Mucosa of rectum (tissue), 2 donors: Measurements from ENCODE around the gene PSG3.
"Not testable (repeated sequence)": the region's sequence is repeated elsewhere in the genome, so short reads cannot be mapped to it uniquely, and the experiment has no call there.

Source experiments
- H3K27ac ChIP-seq, 2 donors: one replicate each; pipeline ENCODE4 v1.7.0; 2013; ENCODE audit warnings: inconsistent platforms in 2 of 2, low read depth in 2 of 2, low read length in 2 of 2
- H3K27me3 ChIP-seq, 2 donors: one replicate each; pipeline ENCODE4 v1.7.0; 2013; ENCODE audit warnings: low read length in 2 of 2; ENCODE audit not compliant: control insufficient read depth in 2 of 2, insufficient read depth in 2 of 2
- H3K36me3 ChIP-seq, 2 donors: one replicate each; pipeline ENCODE4 v1.7.0; 2013; ENCODE audit warnings: low read length in 2 of 2; ENCODE audit not compliant: control insufficient read depth in 2 of 2, insufficient read depth in 2 of 2
- H3K4me1 ChIP-seq, 2 donors: one replicate each; pipeline ENCODE4 v1.7.0; 2013; ENCODE audit warnings: low read length in 2 of 2, mild to moderate bottlenecking in 1 of 2; ENCODE audit not compliant: control insufficient read depth in 2 of 2, insufficient read depth in 2 of 2
- H3K4me3 ChIP-seq, 2 donors: one replicate each; pipeline ENCODE4 v1.7.0; 2013; ENCODE audit warnings: low read length in 2 of 2
- H3K9ac ChIP-seq, 2 donors: one replicate each; pipeline ENCODE4 v1.7.0; 2013; ENCODE audit warnings: low read length in 2 of 2, low read depth in 1 of 2, mild to moderate bottlenecking in 1 of 2
- H3K9me3 ChIP-seq, 2 donors: one replicate each; pipeline ENCODE4 v1.7.0; 2013; ENCODE audit warnings: low read length in 2 of 2; ENCODE audit not compliant: control insufficient read depth in 2 of 2
- donor health status: healthy.
- donor health status: Normal muscosa, but diverticular disease.

Gene PSG3

GRCh38 chr19:42760954-42761923, 21.0 kb upstream of the PSG3 start:
- H3K27me3 ChIP-seq, H3K36me3 ChIP-seq, H3K4me1 ChIP-seq, H3K4me3 ChIP-seq, H3K27ac ChIP-seq, H3K9ac ChIP-seq, H3K9me3 ChIP-seq: not testable (repeated sequence)

- not testable (repeated sequence) for H3K4me1 ChIP-seq, H3K9ac ChIP-seq, H3K9me3 ChIP-seq, H3K27ac ChIP-seq, H3K4me3 ChIP-seq, H3K27me3 ChIP-seq, H3K36me3 ChIP-seq
These were observed 18.4 kb upstream of the PSG3 start for GRCh38 chr19:42758667-42759066.

- not testable (repeated sequence) for H3K4me3 ChIP-seq, H3K36me3 ChIP-seq, H3K4me1 ChIP-seq, H3K27me3 ChIP-seq, H3K27ac ChIP-seq, H3K9ac ChIP-seq, H3K9me3 ChIP-seq
These were observed 12.0 kb upstream of the PSG3 start for GRCh38 chr19:42752246-42752645.

DNA sequence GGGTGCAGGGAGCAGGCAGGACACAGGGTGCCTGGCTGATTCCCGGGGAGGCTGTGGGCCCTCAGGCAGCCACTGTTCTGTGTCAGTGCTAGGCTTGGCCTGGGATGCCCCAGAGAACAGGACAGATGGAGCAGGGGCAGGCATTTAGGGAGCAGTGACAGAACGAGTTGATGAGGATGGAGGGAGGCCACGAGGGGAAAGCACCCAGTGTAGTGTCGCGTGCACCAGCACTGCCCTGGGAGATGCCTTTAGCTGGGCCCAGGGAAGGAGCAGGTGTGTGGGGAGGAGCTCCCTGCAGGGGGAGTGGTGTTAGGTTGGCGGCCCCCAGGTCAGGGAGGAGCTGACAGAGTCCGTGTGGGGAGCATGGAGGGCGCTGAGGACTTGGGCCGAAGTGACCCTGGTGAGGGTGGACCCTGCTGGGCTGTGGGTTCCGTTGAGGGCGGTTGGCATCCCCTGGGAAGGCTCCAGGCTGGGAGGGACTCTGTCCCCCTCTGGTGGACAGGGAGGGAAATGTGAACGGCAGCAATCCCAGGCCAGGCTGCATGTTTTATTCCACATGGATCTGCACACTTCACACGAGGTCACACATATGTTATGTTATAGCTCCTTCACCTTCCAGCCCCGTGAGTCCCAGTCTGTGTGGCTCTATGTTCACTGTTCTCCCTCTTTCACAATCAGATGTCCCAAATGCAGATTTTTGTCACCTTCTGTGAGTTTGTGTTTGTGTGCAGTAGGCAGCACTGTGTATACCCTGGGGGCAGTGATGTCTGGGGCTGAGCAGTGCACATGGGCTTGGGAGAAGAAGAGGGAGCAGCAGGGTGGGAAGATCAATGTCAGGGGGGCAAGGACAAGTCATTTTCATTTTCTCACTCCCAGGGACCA, 1.7 kb upstream of the PSG3 start:
- H3K9ac ChIP-seq, H3K4me1 ChIP-seq, H3K9me3 ChIP-seq, H3K4me3 ChIP-seq, H3K36me3 ChIP-seq, H3K27me3 ChIP-seq, H3K27ac ChIP-seq: not testable (repeated sequence)

DNA sequence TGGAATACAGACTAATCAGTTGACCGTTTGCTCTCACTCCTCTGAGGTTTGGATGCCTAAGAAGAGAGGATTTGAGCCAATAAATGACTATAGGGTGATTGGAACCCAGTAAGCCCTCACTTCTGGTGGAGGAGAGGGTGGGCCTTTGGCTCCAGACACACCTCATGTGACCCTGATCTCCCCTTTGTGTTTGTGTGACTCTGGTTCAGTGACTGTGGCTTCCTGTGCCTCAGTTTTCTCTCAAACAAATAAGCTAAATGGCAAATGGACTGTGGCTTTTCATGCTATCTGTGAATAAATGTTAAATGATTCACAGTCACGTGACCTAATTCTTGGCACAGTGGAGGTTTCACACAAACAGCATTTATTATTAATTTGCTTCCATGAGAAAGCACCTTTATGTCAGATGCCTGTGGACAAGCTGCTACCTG, 2.7 kb downstream of the PSG3 start:
- not testable (repeated sequence) for H3K9me3 ChIP-seq, H3K4me1 ChIP-seq, H3K27me3 ChIP-seq, H3K36me3 ChIP-seq, H3K9ac ChIP-seq, H3K4me3 ChIP-seq, H3K27ac ChIP-seq

- not testable (repeated sequence) for H3K36me3 ChIP-seq, H3K4me3 ChIP-seq, H3K9me3 ChIP-seq, H3K4me1 ChIP-seq, H3K9ac ChIP-seq, H3K27ac ChIP-seq, H3K27me3 ChIP-seq
These were observed 11.9 kb downstream of the PSG3 start for GRCh38 chr19:42728341-42728740.

DNA sequence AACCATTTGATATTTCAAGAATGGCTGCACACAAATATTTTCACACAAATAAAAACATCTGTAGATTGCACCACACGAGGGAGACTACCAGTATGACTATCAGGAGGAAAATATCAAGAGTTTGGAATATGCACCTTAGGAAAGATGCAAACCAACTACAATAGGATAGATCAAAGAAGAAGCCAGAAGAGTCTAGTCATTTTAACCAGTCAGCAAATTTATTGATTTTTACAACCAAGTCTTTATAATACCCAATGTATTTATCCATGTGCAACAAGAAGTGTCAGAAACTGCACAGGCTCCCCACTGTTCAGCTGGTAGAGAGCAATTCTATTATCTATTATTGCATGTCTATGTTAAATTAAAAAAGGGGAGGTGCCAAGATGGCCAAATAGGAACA, 26.3 kb downstream of the PSG3 start:
- H3K9ac ChIP-seq, H3K27me3 ChIP-seq, H3K9me3 ChIP-seq, H3K4me1 ChIP-seq, H3K36me3 ChIP-seq, H3K4me3 ChIP-seq, H3K27ac ChIP-seq: not testable (repeated sequence)

- H3K9ac ChIP-seq, H3K36me3 ChIP-seq, H3K27ac ChIP-seq, H3K4me3 ChIP-seq, H3K4me1 ChIP-seq, H3K9me3 ChIP-seq, H3K27me3 ChIP-seq: not testable (repeated sequence)
These were observed 27.5 kb downstream of the PSG3 start for GRCh38 chr19:42712753-42713152.

DNA sequence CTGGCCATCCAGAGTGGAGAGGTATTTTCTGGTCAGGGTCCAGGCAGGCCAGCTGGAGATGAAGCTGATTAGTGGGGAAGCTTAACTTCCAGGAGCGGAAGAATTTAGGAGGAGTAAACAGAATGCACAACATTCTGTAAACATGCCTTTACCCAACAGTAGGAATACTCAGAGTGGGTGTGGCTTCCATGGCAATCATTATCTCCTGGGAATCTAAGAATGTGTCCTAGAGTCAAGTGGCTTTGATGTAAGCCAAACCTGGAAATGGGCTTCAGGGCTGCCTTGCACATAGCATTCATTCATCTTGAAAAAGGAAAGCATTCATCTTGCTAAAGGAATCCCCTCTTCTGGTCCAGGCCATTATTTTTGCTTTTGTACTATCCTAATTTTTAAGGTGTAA, 29.3 kb downstream of the PSG3 start:
- not testable (repeated sequence) for H3K36me3 ChIP-seq, H3K9me3 ChIP-seq, H3K4me1 ChIP-seq, H3K27ac ChIP-seq, H3K9ac ChIP-seq, H3K4me3 ChIP-seq, H3K27me3 ChIP-seq

GRCh38 chr19:42697884-42698283, 42.4 kb downstream of the PSG3 start:
- Histone ChIP-seq H3K4me3 (no peak overlapping the region), H3K27ac (no peak overlapping the region), H3K9me3 (no peaks in the 10 kb centered on the region), H3K9ac (no peak overlapping the region), H3K27me3 (no peaks in the 10 kb centered on the region), H3K36me3 (no peaks in the 10 kb centered on the region), H3K4me1 (no peaks in the 10 kb centered on the region)
